Measurements from ENCODE around the gene NRXN3. TPM values are rescaled to one million over a fixed set of nuclear protein-coding genes. Genes with fewer than 3 reads are reported as not detected.

NRXN3 gene
- polyA plus RNA-seq, 1 of the 3 experiments (the other 2 are of a cell fraction), result 1.6 TPM

GRCh38 chr14:78178071-78178470 lies 7.9 kb downstream of the NRXN3 start:
- no peaks in the 10 kb centered on the region for H3K9me3 ChIP-seq
- 48% methylated on average over 2 of the region's 3 CpGs for WGBS (ENCODE audit: low lambda C conversion rate)
- H4K20me1 ChIP-seq (ENCODE audit: insufficient read depth), result no peaks in the 10 kb centered on the region
- POLR2A ChIA-PET, result no interaction called here
- no peaks in the 10 kb centered on the region for H3K79me2 ChIP-seq (ENCODE audit: insufficient read depth)
- H3F3A ChIP-seq (replicated peaks; ENCODE audit: insufficient read depth), result no peaks in the 10 kb centered on the region
- no peak overlapping the region for H3K4me2 ChIP-seq
- H3K9ac ChIP-seq, result no peak overlapping the region
- H3K9me2 ChIP-seq, result no peaks in the 10 kb centered on the region
- no peak overlapping the region for H3K4me3 ChIP-seq (ENCODE audit: low read depth in 2 of 2, low read length in 1 of 2)
- no peak for DNase-seq
- H2AFZ ChIP-seq (ENCODE audit: low read depth), result no peak overlapping the region
- no peaks in the 10 kb centered on the region for H3K27me3 ChIP-seq (ENCODE audit: insufficient read depth)
- no peak for TF ChIP-seq TEAD4 (IDR thresholded peaks at IDR 0.05; ENCODE audit: borderline replicate concordance, insufficient read depth)
- no peak for TF ChIP-seq USF1 (IDR thresholded peaks at IDR 0.05; ENCODE audit: borderline replicate concordance, low read depth)
- no peak overlapping the region for H3K27ac ChIP-seq (ENCODE audit: low read depth in 2 of 2, low read length in 1 of 2)
- H3K4me1 ChIP-seq (ENCODE audit: control insufficient read depth in 1 of 2, insufficient read depth in 2 of 2, low read depth in 1 of 2, low read length in 1 of 2), result no peaks in the 10 kb centered on the region
- H3K36me3 ChIP-seq (replicated peaks in 1 of 2; ENCODE audit: control insufficient read depth in 1 of 2, insufficient read depth in 2 of 2, low read length in 1 of 2), result no peaks in the 10 kb centered on the region
- CTCF ChIA-PET, result no interaction called here

GRCh38 chr14:78178971-78179370 lies 8.8 kb downstream of the NRXN3 start:
- Histone ChIP-seq H3K27ac (ENCODE audit: low read depth in 2 of 2, low read length in 1 of 2) (no peak overlapping the region), H3K36me3 (replicated peaks in 1 of 2; ENCODE audit: control insufficient read depth in 1 of 2, insufficient read depth in 2 of 2, low read length in 1 of 2) (no peaks in the 10 kb centered on the region), H3K4me2 (no peak overlapping the region), H3K9ac (no peak overlapping the region), H3K4me1 (ENCODE audit: control insufficient read depth in 1 of 2, insufficient read depth in 2 of 2, low read depth in 1 of 2, low read length in 1 of 2) (no peaks in the 10 kb centered on the region), H3K9me2 (no peaks in the 10 kb centered on the region), H2AFZ (ENCODE audit: low read depth) (no peak overlapping the region), H3K79me2 (ENCODE audit: insufficient read depth) (no peaks in the 10 kb centered on the region), H3K4me3 (ENCODE audit: low read depth in 2 of 2, low read length in 1 of 2) (no peak overlapping the region), H3K27me3 (ENCODE audit: insufficient read depth) (no peaks in the 10 kb centered on the region), H4K20me1 (ENCODE audit: insufficient read depth) (no peaks in the 10 kb centered on the region), H3K9me3 (no peaks in the 10 kb centered on the region), H3F3A (replicated peaks; ENCODE audit: insufficient read depth) (no peaks in the 10 kb centered on the region)
- TF ChIP-seq TCF12 (IDR thresholded peaks at IDR 0.05), result no peak
- no peak for TF ChIP-seq FOSL2 (IDR thresholded peaks at IDR 0.05; ENCODE audit: borderline replicate concordance, low read depth)
- no peak for TF ChIP-seq SIN3A (IDR thresholded peaks at IDR 0.05; ENCODE audit: borderline replicate concordance, low read depth, low read length)
- TF ChIP-seq RFX5 (IDR thresholded peaks at IDR 0.05; ENCODE audit: low read length), result no peak
- TF ChIP-seq IRF3 (IDR thresholded peaks at IDR 0.05; ENCODE audit: low read depth, low read length), result no peak
- no peak for TF ChIP-seq JUND (IDR thresholded peaks at IDR 0.05)
- no peak for TF ChIP-seq USF2 (IDR thresholded peaks at IDR 0.05; ENCODE audit: borderline replicate concordance, low read depth, low read length)
- no peak for TF ChIP-seq ZBTB33 (IDR thresholded peaks at IDR 0.05; ENCODE audit: borderline replicate concordance, low read depth)
- no peak for TF ChIP-seq TEAD4 (IDR thresholded peaks at IDR 0.05; ENCODE audit: borderline replicate concordance, insufficient read depth)
- no peak for TF ChIP-seq RAD21 (IDR thresholded peaks at IDR 0.05; ENCODE audit: low read length)
- no peak for TF ChIP-seq ELF1 (IDR thresholded peaks at IDR 0.05)
- no peak for TF ChIP-seq USF1 (IDR thresholded peaks at IDR 0.05; ENCODE audit: borderline replicate concordance, low read depth)
- CTCF ChIA-PET, result interaction anchor here (1.0 kb wide), 2 partner anchors 75 to 418 kb away, joined by 3 read pairs; no protein-coding TSS in a partner anchor
- POLR2A ChIA-PET, result no interaction called here
- no peak for DNase-seq
- WGBS (ENCODE audit: low lambda C conversion rate), result 35% methylated on average over 3 of the region's 3 CpGs

Measured in SK-N-SH (cell line).